HEK293T (cell line): ENCODE results near the gene JUNB.
A peak's percentile ranks its signal among the peaks of the same experiment; 100 is the strongest.

Experiments used
- CTCF ChIA-PET: fragments of 350-600 bp; formaldehyde crosslinking; extraction: SDS; loops from one replicate; lab custom pipeline; 2021; ENCODE audit warnings: antibody characterized with exemption, inconsistent platforms; lab: Yijun Ruan, JAX
- POLR2A ChIA-PET: fragments of 350-600 bp; formaldehyde crosslinking; extraction: SDS; loops from one replicate; lab custom pipeline; 2020; ENCODE audit warnings: antibody characterized with exemption, inconsistent platforms; lab: Yijun Ruan, JAX
- DNase-seq: peaks from one replicate; pipeline ENCODE4 v3.0.0; 2012; ENCODE audit warnings: mixed read lengths; ENCODE audit errors: extremely low spot score
- ARNT ChIP-seq: fragments of 450-650 bp; IDR thresholded peaks from 2 replicates; pipeline ENCODE4 v1.6.1; 2017; ENCODE audit warnings: mild to moderate bottlenecking
- BHLHE40 ChIP-seq: fragments of 450-650 bp; IDR thresholded peaks from 2 replicates; pipeline ENCODE4 v1.6.1; 2016; ENCODE audit warnings: mild to moderate bottlenecking, moderate library complexity, borderline replicate concordance
- CTBP1 ChIP-seq: fragments of 450-650 bp; IDR thresholded peaks from 2 replicates; pipeline ENCODE4 v1.6.1; 2016; ENCODE audit warnings: borderline replicate concordance
- ELF4 ChIP-seq: fragments of 450-650 bp; IDR thresholded peaks from 2 replicates; pipeline ENCODE4 v1.6.1; 2017; ENCODE audit warnings: antibody characterized with exemption
- FOXA1 ChIP-seq: fragments of 450-650 bp; IDR thresholded peaks from 2 replicates; pipeline ENCODE4 v1.6.1; 2016; ENCODE audit warnings: mild to moderate bottlenecking
- FOXK2 ChIP-seq: fragments of 450-650 bp; IDR thresholded peaks from 2 replicates; pipeline ENCODE4 v1.6.1; 2016; ENCODE audit warnings: mild to moderate bottlenecking
- FOXM1 ChIP-seq: fragments of 450-650 bp; IDR thresholded peaks from 2 replicates; pipeline ENCODE4 v1.6.1; 2017; ENCODE audit warnings: mild to moderate bottlenecking, borderline replicate concordance
- HDGF ChIP-seq: fragments of 450-650 bp; IDR thresholded peaks from 2 replicates; pipeline ENCODE4 v1.6.1; 2017; ENCODE audit warnings: antibody characterized with exemption, borderline replicate concordance
- L3MBTL2 ChIP-seq: fragments of 450-650 bp; conservative IDR thresholded peaks from 2 replicates; pipeline ENCODE4 v1.6.1; 2016; ENCODE audit warnings: mild to moderate bottlenecking
- LEF1 ChIP-seq: fragments of 450-650 bp; IDR thresholded peaks from 2 replicates; pipeline ENCODE4 v1.6.1; 2017; ENCODE audit warnings: mild to moderate bottlenecking, borderline replicate concordance
- NFRKB ChIP-seq: fragments of 450-650 bp; IDR thresholded peaks from 2 replicates; pipeline ENCODE4 v1.6.1; 2016; ENCODE audit warnings: mild to moderate bottlenecking, moderate library complexity
- SP1 ChIP-seq: fragments of 450-650 bp; IDR thresholded peaks from 2 replicates; pipeline ENCODE4 v1.6.1; 2017
- SUZ12 ChIP-seq: fragments of 450-650 bp; IDR thresholded peaks from 2 replicates; pipeline ENCODE4 v1.6.1; 2016; ENCODE audit warnings: mild to moderate bottlenecking
- TARDBP ChIP-seq: fragments of 450-650 bp; IDR thresholded peaks from 2 replicates; pipeline ENCODE4 v1.6.1; 2016
- ZNF384 ChIP-seq: fragments of 450-650 bp; IDR thresholded peaks from 2 replicates; pipeline ENCODE4 v1.6.1; 2016
- TF ChIP-seq, protein P1 (sequence below): fragments of 450-650 bp; IDR thresholded peaks from 2 replicates; pipeline ENCODE4 v1.6.1; 2016

Gene JUNB

GRCh38 chr19:12799742-12800465 is 8.6 kb downstream of the JUNB start:
- POLR2A ChIA-PET: interaction anchor here (0.9 to 2.1 kb wide), 4 partner anchors 8 to 77 kb away, joined by 3 to 6 read pairs (median 4); partner anchors contain the start of genes GET3 and JUNB
- CTCF ChIA-PET: interaction anchor here (1.0 to 1.8 kb wide), 2 partner anchors 22 to 42 kb away, joined by 3 to 9 read pairs; no protein-coding TSS in a partner anchor
- TF ChIP-seq L3MBTL2: no peak
- no peak for TF ChIP-seq CTBP1
- no peak for TF ChIP-seq HDGF
- no peak for TF ChIP-seq FOXM1
- no peak for TF ChIP-seq ELF4
- TF ChIP-seq NFRKB: no peak
- no peak for TF ChIP-seq SUZ12
- TF ChIP-seq BHLHE40: no peak
- no peak for TF ChIP-seq ARNT
- no peak for TF ChIP-seq FOXK2
- no peak for TF ChIP-seq FOXA1
- TF ChIP-seq LEF1: no peak
- TF ChIP-seq SP1: no peak
- TF ChIP-seq, protein P1, sequence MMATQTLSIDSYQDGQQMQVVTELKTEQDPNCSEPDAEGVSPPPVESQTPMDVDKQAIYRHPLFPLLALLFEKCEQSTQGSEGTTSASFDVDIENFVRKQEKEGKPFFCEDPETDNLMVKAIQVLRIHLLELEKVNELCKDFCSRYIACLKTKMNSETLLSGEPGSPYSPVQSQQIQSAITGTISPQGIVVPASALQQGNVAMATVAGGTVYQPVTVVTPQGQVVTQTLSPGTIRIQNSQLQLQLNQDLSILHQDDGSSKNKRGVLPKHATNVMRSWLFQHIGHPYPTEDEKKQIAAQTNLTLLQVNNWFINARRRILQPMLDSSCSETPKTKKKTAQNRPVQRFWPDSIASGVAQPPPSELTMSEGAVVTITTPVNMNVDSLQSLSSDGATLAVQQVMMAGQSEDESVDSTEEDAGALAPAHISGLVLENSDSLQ: no peak
- no peak for TF ChIP-seq TARDBP
- TF ChIP-seq ZNF384: no peak
- DNase-seq: no peak

- POLR2A ChIA-PET: interaction anchor here (0.9 to 2.1 kb wide), 5 partner anchors 8 to 64 kb away, joined by 3 to 6 read pairs (median 4); partner anchors contain the start of genes GET3 and JUNB
- TF ChIP-seq LEF1 (no peak), L3MBTL2 (no peak), BHLHE40 (no peak), SP1 (no peak), ZNF384 (no peak), SUZ12 (no peak), NFRKB (no peak), HDGF (no peak), FOXK2 (no peak), TARDBP (no peak), CTBP1 (no peak), FOXA1 (no peak), ARNT (no peak), FOXM1 (no peak)
Observed at GRCh38 chr19:12800466-12800770, 9.1 kb downstream of the JUNB start.

GRCh38 chr19:12800923-12801465 is 9.7 kb downstream of the JUNB start:
- TF ChIP-seq HDGF (no peak), BHLHE40 (no peak), SP1 (no peak), FOXK2 (no peak), ELF4 (no peak), LEF1 (no peak), FOXM1 (no peak), L3MBTL2 (no peak), CTBP1 (no peak), SUZ12 (no peak), ZNF384 (no peak), FOXA1 (no peak), ARNT (no peak), TARDBP (no peak), NFRKB (no peak)
- TF ChIP-seq, protein P1: no peak
- POLR2A ChIA-PET: interaction anchor here (1.0 to 2.1 kb wide), 4 partner anchors 9 to 40 kb away, joined by 3 to 6 read pairs (median 4); partner anchors contain the start of gene JUNB
- CTCF ChIA-PET: interaction anchor here (0.8 to 1.8 kb wide), 3 partner anchors 35 to 44 kb away, joined by 5 to 9 read pairs (median 6); no protein-coding TSS in a partner anchor
- no peak for DNase-seq

More at GRCh38 chr19:12800466-12800770, 9.1 kb downstream of the JUNB start:
- DNase-seq: no peak
- CTCF ChIA-PET: interaction anchor here (0.8 to 1.8 kb wide), 3 partner anchors 34 to 43 kb away, joined by 5 to 9 read pairs (median 6); no protein-coding TSS in a partner anchor

- ChIA-PET CTCF (interaction anchor here (1.6 to 1.8 kb wide), 2 partner anchors 24 to 44 kb away, joined by 5 to 9 read pairs; no protein-coding TSS in a partner anchor), POLR2A (interaction anchor here (1.2 to 1.6 kb wide), 5 partner anchors 9 to 46 kb away, joined by 3 to 9 read pairs (median 5); partner anchors contain the start of gene JUNB)
- DNase-seq: peak; percentile 86
- TF ChIP-seq FOXM1 (peak; percentile 76; the same call in 1 of the 2 replicates), BHLHE40 (no peak), L3MBTL2 (peak; percentile 42)
Observed at GRCh38 chr19:12801466-12802266, 10.4 kb downstream of the JUNB start, which contains the start of the genes PRDX2 and THSD8. PRDX2 (minus strand) TSS chr19:12801800; CDS start chr19:12801261, 539 bp downstream. THSD8 (plus strand) TSS chr19:12802069; CDS start chr19:12802072, 3 bp downstream.
